NT2/D1 (cell line): ENCODE measurements around the gene B3GNT3.

Experiments used
- DNase-seq: peaks from one replicate; pipeline ENCODE4 v3.0.0-alpha.2; 2011; ENCODE audit warnings: low read depth, low spot score
- H3K27me3 ChIP-seq: 2 replicates; pipeline ENCODE4 v1.6.0; 2011; ENCODE audit warnings: mild to moderate bottlenecking; ENCODE audit not compliant: insufficient read length, insufficient read depth
- H3K36me3 ChIP-seq: 2 replicates; pipeline ENCODE4 v1.6.1; 2011; ENCODE audit warnings: mild to moderate bottlenecking, low read length, mixed read lengths; ENCODE audit not compliant: insufficient read depth, insufficient read length
- H3K4me1 ChIP-seq: 2 replicates; pipeline ENCODE4 v1.5.1; 2011; ENCODE audit not compliant: insufficient read depth, insufficient read length
- H3K4me3 ChIP-seq: 2 replicates; pipeline ENCODE4 v1.5.1; 2011; ENCODE audit warnings: low read depth; ENCODE audit not compliant: insufficient read length
- H3K9ac ChIP-seq: 2 replicates; pipeline ENCODE4 v1.6.0; 2011; ENCODE audit warnings: low read depth; ENCODE audit not compliant: insufficient read length
- H3K9me3 ChIP-seq: 2 replicates; pipeline ENCODE4 v1.5.1; 2011; ENCODE audit warnings: mild to moderate bottlenecking, low read length; ENCODE audit not compliant: insufficient read depth
- SUZ12 ChIP-seq: IDR thresholded peaks from 2 replicates; pipeline ENCODE4 v1.6.1; 2011; ENCODE audit not compliant: insufficient read length, insufficient read depth; ENCODE audit errors: extremely low read depth
- YY1 ChIP-seq: IDR thresholded peaks from 2 replicates; pipeline ENCODE4 v1.6.1; 2011; ENCODE audit not compliant: insufficient read length, insufficient read depth
- ZNF274 ChIP-seq: IDR thresholded peaks from 2 replicates; pipeline ENCODE4 v1.6.1; 2011; ENCODE audit warnings: mild to moderate bottlenecking, low read depth, low read length

Gene B3GNT3

DNA sequence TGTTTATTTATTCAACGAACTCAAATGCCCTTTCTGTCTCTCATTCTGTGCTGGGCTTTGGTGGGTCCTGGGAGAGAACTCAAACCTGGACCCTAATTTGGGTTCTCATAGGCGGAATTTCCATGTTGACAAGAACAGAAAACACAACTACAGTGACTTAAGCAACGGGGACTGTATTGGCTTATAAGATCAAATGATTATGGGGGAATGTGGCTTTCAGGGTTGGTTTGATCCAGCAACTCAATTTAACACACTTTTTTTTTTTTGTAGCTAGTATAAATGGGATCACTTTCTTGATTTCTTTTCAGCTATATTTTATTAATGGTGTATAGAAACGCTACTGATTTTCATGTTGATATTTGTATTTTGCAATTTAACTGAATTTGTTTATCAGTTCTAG, 33.8 kb upstream of the B3GNT3 start:
- no peak overlapping the region for H3K4me3 ChIP-seq
- H3K27me3 ChIP-seq: no peaks in the 10 kb centered on the region
- DNase-seq: no peak
- no peaks in the 10 kb centered on the region for H3K4me1 ChIP-seq
- TF ChIP-seq ZNF274: no peak
- no peak for TF ChIP-seq YY1
- TF ChIP-seq SUZ12: no peak
- peak overlapping the region; percentile 17 for H3K9ac ChIP-seq
- no peaks in the 10 kb centered on the region for H3K9me3 ChIP-seq
- H3K36me3 ChIP-seq: no peaks in the 10 kb centered on the region

- Histone ChIP-seq H3K4me1 (peaks cover 3% of the 10 kb centered on the region), H3K4me3 (no peak overlapping the region), H3K36me3 (no peaks in the 10 kb centered on the region), H3K9ac (no peak overlapping the region), H3K9me3 (no peaks in the 10 kb centered on the region), H3K27me3 (no peaks in the 10 kb centered on the region)
- TF ChIP-seq SUZ12 (no peak), ZNF274 (no peak), YY1 (no peak)
- DNase-seq: no peak
Measured at GRCh38 chr19:17762505-17763229, 32.3 kb upstream of the B3GNT3 start.

DNA sequence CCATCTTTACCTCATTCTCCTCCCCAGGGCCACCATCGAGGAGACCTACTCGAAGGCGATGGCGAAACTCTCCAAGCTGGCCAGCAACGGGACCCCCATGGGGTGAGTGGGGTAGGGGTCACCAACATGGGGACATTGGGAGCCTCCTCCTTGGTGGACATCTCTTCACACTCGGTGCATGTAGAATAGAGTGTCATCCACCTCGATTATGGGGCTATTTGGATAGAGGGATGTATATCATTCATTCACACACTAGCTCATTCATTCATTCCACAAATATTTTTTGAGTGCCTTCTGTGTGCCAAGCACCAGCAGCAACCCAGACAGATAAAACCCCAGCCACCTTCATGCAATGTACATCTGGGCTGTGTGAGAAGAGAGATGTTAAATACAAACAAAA, 30.6 kb upstream of the B3GNT3 start:
- TF ChIP-seq SUZ12: no peak
- no peak for TF ChIP-seq ZNF274
- no peak for TF ChIP-seq YY1
- Histone ChIP-seq H3K36me3 (no peaks in the 10 kb centered on the region), H3K9ac (no peak overlapping the region), H3K27me3 (no peaks in the 10 kb centered on the region), H3K4me3 (no peak overlapping the region), H3K4me1 (peaks cover 3% of the 10 kb centered on the region), H3K9me3 (no peaks in the 10 kb centered on the region)
- no peak for DNase-seq

GRCh38 chr19:17765069-17765618, 29.8 kb upstream of the B3GNT3 start:
- Histone ChIP-seq H3K9me3 (no peaks in the 10 kb centered on the region), H3K27me3 (no peaks in the 10 kb centered on the region), H3K36me3 (no peaks in the 10 kb centered on the region), H3K9ac (no peak overlapping the region), H3K4me1 (peaks cover 3% of the 10 kb centered on the region), H3K4me3 (no peak overlapping the region)
- TF ChIP-seq YY1 (no peak), ZNF274 (no peak), SUZ12 (no peak)
- DNase-seq: no peak

- peak; percentile 88 for DNase-seq
- H3K4me3 ChIP-seq: no peak overlapping the region
Measured at GRCh38 chr19:17766543-17767131, 28.3 kb upstream of the B3GNT3 start.

GRCh38 chr19:17767559-17767958, 27.4 kb upstream of the B3GNT3 start:
- no peaks in the 10 kb centered on the region for H3K27me3 ChIP-seq
- H3K36me3 ChIP-seq: no peaks in the 10 kb centered on the region
- TF ChIP-seq YY1 (no peak), SUZ12 (no peak), ZNF274 (no peak)
- H3K4me3 ChIP-seq: no peak overlapping the region
- no peak for DNase-seq
- H3K9ac ChIP-seq: no peak overlapping the region
- H3K9me3 ChIP-seq: no peaks in the 10 kb centered on the region
- peaks cover 5% of the 10 kb centered on the region for H3K4me1 ChIP-seq

More at GRCh38 chr19:17766543-17767131, 28.3 kb upstream of the B3GNT3 start:
- Histone ChIP-seq H3K9ac (peak overlapping the region; percentile 68), H3K4me1 (peaks cover 5% of the 10 kb centered on the region), H3K9me3 (no peaks in the 10 kb centered on the region), H3K27me3 (no peaks in the 10 kb centered on the region), H3K36me3 (no peaks in the 10 kb centered on the region)
- TF ChIP-seq ZNF274: no peak
- TF ChIP-seq YY1: no peak
- TF ChIP-seq SUZ12: no peak

DNA sequence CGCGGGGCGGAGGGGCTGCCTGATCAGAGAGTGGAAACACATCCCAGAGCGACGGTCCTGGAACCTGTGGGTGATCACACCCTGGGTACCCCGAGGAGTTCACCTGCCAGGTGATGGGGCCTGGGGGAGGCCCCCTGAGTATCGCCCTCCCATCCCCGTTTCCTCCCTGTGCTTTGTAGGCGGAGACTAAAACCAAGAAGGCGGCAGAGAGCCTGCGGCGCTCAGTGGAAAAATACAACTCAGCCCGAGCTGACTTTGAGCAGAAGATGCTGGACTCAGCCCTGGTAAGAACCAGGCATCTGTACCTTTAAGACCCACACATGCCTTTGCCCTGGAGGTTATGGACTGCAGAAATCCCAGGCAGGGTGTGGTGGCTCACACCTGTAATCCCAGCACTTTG, 24.3 kb upstream of the B3GNT3 start:
- Histone ChIP-seq H3K9me3 (no peaks in the 10 kb centered on the region), H3K9ac (no peak overlapping the region), H3K4me3 (no peak overlapping the region), H3K27me3 (no peaks in the 10 kb centered on the region), H3K36me3 (no peaks in the 10 kb centered on the region), H3K4me1 (peaks cover 7% of the 10 kb centered on the region)
- TF ChIP-seq SUZ12: no peak
- no peak for TF ChIP-seq YY1
- TF ChIP-seq ZNF274: no peak
- DNase-seq: no peak
